NCI-H774 (cell line): Measurements from ENCODE around the gene PI4KB.
A peak's percentile ranks its signal among the peaks of the same experiment; 100 is the strongest.

Source experiments
- DNase-seq: peaks from one replicate; lab custom pipeline; 2025; lab: John Stamatoyannopoulos, UW

The PI4KB gene

GRCh38 chr1:151346082-151346768 lies 19.0 kb upstream of the PI4KB start:
- DNase-seq: no peak

DNA sequence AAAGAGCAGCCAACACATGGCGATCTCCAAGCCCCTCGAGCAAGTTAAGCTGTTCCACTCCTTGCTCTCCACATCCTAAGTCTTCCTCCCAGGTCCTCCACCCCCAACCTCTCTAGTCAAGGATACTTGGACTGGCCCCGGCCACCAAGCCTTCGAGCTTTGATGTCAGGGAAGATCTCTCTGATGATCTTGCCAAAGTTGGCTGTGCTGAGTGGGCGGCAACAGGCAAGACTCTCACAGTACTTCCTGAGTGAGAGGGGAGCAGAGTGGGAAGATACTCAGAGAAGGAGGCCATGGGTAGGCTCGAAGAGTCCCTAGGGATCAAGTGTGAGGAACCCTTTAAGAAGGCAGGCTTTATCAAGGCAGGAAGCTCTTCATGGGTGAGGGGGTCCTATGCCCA lies 17.1 kb upstream of the PI4KB start:
- DNase-seq: no peak

DNA sequence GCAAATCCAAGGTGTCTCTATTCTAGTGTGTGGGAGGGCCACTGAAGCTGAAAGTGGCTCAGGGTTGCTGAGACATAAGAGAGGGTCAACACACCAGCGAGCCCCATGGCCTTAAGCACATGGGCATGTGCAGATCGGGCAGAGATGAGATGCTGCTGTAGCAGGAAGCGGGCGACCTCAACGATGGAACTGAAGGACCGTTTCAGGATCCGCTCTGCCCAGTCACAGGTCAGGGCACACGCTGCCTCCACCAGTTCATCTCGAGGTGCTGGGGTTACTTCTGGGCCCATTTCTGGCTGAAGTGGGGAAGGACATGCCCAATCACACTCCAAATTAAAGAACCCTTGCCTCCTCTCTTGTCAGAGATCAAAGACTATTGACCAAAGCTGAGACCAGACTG lies 16.4 kb upstream of the PI4KB start:
- no peak for DNase-seq

DNA sequence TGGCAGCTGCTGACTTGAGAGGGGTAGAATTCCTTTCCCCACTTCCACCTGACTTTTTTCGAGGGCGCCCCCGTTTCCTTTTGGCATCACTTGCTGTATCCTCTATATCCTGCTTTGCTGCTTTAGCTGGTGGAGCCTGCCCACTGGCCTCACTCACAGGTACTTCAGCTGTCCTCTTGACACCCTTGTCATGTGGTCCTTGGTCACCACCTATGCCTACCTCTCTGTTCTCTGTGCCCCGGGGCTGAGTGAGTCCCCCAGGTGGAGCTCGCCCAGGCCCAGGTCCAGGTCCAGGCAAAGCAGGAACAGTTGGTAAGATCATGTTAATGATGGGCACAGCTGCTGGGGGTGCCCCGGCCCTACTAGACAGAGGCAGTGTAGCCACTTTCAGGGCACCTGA lies 15.4 kb upstream of the PI4KB start:
- DNase-seq: no peak

DNA sequence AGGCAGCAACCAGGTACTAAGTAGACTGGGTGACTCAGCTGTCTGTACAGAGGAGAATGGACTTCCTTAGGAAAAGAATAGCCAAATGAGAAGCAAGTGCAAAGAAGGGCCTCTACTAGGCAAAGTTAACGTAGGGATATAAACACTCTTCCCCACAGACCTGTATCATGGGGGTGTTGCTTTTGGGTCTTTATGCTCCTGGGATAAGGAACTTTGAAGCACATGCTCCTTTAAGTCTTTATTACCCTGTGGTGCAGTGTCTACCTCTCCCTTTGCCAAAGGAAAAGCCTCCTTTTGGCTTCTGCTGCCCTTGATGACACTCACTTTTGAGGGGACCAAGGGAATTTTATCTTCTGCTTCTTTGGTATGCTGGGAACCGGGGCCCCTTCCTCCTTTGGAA lies 14.8 kb upstream of the PI4KB start:
- no peak for DNase-seq

DNA sequence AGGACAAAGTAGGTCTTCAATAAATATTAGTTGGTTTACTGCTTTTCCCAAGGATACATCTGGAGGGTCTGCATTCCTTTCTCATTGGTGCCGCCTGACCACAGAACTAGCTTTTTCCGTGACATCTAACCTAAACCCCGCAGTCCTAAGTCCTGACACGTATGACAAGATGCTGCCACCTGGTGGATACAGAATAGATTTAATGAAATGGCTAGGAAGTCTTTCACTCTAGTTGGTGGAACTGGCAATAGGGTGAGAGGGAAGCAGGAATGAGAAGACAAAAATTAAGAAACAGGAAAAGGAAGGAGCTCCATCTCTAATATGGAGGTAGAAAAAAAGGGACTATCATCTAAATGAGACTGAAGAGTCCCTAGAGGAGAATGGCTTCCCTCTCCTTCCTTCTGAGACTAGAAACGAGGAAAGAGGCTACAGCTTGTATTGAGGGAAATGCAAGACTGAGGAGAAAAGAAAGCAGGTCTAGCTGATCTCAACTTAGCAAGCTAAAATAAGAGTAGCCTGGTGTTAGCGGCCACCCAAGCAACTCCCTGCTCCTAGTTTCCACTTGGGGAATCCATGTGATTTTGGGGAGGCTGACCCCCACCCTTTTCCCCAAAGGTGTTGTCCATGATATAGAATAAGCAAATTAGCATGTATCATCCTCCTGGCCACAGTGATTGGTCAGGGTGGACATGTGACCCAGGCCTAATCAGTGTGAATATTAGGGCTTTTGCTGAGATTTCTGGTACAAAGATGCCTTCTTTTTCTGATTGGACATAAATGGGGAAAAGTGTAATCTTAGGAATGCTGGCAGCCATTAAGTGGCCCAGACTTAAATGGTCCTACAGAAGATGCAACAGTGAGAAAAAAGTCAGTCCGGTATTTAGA lies 13.9 kb upstream of the PI4KB start:
- peak; percentile 72 for DNase-seq

DNA sequence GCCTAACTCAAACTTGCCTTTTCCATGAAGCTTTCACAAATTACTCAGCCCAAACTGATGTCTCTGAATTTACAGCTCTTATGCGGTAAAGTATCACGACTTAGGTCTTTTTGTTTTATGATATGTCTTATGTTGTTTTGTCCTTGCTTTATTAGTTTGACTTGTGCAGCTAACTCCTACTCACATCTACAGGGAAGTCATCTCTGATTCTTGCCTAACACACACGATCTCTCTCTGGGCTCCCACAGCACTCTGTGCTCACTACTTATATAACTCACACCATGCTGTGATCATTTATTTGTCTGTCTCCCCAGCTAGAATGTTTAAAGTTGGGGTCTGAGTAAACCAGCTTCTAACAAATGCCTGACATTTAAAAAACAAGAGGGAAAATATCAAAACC lies 9.3 kb upstream of the PI4KB start:
- no peak for DNase-seq

- no peak for DNase-seq
These were observed 7.6 kb upstream of the PI4KB start for GRCh38 chr1:151334822-151335221.

DNA sequence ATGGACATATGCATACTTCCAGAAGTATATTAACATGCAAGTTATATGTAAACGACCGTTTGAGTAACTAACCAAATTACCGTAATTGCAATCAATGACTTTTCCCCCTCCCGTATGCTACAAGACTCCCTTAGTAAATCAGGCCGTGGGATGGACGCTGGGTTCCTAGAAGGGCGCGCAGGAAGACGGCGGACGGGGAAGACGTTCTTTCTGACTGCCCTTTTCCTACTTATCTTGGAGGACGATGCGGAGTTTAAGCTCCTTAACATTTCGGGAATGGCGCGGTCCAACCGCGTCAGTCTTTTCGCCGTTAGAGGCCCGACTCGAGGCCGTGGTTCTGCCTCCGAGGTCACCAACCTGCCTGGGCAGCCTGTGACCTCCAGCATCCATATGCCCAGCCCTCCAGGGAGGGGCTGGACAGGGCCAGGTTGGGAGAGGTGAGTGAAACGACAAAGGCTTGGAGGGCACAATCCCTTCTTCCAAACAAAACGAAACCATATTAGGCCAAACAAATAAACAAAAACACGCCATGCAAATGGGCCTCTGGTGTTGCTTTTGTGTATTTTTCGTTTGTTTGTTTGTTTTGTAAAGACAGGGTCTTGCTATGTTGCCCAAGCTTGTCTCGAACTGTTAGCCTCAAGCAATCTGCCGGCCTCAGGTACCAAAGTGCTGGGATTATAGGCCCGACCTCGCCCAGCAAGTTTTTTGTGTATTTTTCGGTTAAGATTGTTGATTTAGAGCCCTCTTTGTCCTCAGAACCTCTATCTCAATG lies 873 bp upstream of the PI4KB start:
- peak; percentile 17 for DNase-seq

DNA sequence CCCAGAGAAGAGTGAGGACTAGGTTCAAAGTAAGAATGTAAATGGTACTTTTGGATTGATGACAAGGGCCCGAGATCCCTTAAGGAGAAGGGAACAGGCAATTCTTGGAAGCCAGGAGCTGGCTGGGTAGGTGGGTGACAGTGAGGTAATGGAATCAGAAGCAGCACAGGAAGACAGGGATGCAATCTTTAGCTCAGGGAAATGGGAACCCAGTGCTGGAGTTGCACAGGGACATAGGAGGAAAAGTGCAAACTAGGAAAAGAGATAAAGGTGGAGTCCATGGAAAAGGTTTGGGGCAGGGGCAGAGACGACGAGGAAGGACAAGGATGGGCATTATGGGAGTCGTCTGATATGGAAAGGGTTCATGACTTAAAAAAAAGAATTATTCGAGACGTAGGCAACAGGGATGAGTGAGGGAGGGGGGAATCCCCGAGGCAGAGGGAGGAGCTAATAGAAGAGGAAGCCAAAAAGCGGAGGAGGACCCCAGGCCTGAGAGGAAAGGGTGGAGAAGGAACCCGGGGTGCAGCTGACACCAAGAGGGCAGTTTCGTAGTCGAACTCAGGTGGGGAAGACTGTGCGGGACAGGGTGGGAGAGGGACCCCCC lies 495 bp downstream of the PI4KB start:
- DNase-seq: peak; percentile 17

GRCh38 chr1:151325646-151326429 lies 1.4 kb downstream of the PI4KB start:
- no peak for DNase-seq

- DNase-seq: no peak
These were observed 2.0 kb downstream of the PI4KB start for GRCh38 chr1:151325231-151325630.

GRCh38 chr1:151324390-151324930 lies 2.8 kb downstream of the PI4KB start:
- DNase-seq: no peak

- DNase-seq: no peak
These were observed 8.2 kb downstream of the PI4KB start for GRCh38 chr1:151318975-151319374.

DNA sequence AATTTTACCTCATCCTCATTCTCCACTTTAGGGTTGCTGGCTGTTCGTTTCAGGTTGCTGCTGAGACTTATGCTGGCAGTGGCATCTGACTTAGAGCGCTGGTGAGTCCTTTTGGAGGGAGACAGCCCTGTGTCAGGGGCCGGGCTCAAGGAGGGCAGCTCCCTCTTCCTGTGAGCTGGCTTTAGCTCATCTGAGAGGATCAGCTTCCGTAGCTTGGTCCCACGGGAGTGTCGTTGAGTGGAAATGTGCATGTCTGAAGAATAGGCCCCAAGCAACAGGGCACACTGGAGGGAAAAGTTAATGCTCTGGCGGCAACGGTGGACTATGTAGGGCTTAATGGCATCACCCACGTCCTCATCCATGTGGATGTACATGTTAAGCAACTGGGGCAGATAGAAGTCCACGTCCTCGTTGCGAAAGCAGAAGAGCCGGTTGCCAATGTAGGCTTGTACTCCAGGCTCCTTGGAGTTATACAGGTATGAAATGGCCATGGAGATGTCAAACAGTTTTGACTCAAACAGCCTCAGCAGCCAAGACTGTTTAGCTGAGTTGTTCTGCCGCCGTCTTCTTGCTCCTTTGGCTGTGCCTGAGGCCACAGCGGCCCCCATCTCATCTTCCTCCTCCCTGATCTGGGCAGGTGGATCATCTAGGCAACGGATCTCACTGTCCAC lies 11.5 kb downstream of the PI4KB start:
- DNase-seq: no peak

GRCh38 chr1:151314137-151314875 lies 12.9 kb downstream of the PI4KB start:
- DNase-seq: no peak

- DNase-seq: no peak
These were observed 13.7 kb downstream of the PI4KB start for GRCh38 chr1:151313501-151313900.

DNA sequence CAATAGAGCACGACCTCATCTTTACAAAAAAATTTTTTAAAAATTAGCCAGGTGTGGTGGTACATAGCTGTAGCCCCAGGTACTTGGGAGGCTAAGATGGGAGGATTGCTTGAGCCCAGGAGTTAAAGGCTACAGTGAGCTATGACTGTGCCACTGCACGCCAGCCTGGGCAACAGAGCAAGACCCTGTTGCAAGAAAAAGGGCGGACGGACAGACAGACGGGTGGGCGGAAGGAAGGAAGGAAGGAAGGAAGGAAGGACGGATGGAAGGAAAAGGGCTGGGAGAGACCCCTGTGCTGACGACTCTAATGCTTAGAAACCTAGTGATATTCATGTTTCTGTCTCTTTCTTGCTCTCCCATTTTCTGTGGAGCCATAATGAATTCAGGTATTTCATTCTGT lies 14.4 kb downstream of the PI4KB start:
- DNase-seq: no peak

GRCh38 chr1:151312411-151312810 lies 14.8 kb downstream of the PI4KB start:
- DNase-seq: no peak
